HL-60 (cell line): ENCODE results near the gene CCL13.

ENCODE experiments used
- DNase-seq, 2 experiments: peaks; one replicate each; pipeline ENCODE4 v3.0.0-alpha.2; 2010 to 2020; ENCODE audit warnings: low read depth in 1 of 2, low spot score in 1 of 2
- H3K27ac ChIP-seq: fragments of 250-450 bp; sonication (Bioruptor Pico); replicated peaks from 2 replicates; pipeline ENCODE4 v1.5.1; 2020; ENCODE audit warnings: mild to moderate bottlenecking, moderate library complexity
- H3K27me3 ChIP-seq: fragments of 250-450 bp; sonication (Bioruptor Pico); 2 replicates; pipeline ENCODE4 v1.5.1; 2021; ENCODE audit warnings: mild to moderate bottlenecking, moderate library complexity; ENCODE audit not compliant: insufficient read depth, poor library complexity, severe bottlenecking
- H3K4me3 ChIP-seq: replicated peaks from 2 replicates; pipeline ENCODE4 v1.5.1; 2011; ENCODE audit warnings: mild to moderate bottlenecking, control low read depth, low read length; ENCODE audit not compliant: insufficient read depth
- CTCF ChIP-seq: IDR thresholded peaks from one replicate; pipeline ENCODE4 v1.5.1; 2011; ENCODE audit warnings: low read length, control low read depth, inconsistent platforms; ENCODE audit not compliant: insufficient read depth
- GABPA ChIP-seq: IDR thresholded peaks from 2 replicates; pipeline ENCODE4 v1.6.1; 2012; ENCODE audit warnings: low read depth
- POLR2AphosphoS5 ChIP-seq: IDR thresholded peaks from 2 replicates; pipeline ENCODE4 v1.6.1; 2012; ENCODE audit warnings: low read depth
- REST ChIP-seq: IDR thresholded peaks from 2 replicates; pipeline ENCODE4 v1.6.1; 2012; ENCODE audit warnings: low read depth; ENCODE audit not compliant: insufficient replicate concordance
- SPI1 ChIP-seq: IDR thresholded peaks from 2 replicates; pipeline ENCODE4 v1.6.1; 2012; ENCODE audit warnings: low read depth, mild to moderate bottlenecking, borderline replicate concordance

The CCL13 gene

GRCh38 chr17:34337701-34338100 is 18.6 kb upstream of the CCL13 start:
- H3K4me3 ChIP-seq, result no peak overlapping the region
- no peak for TF ChIP-seq REST
- no peak for TF ChIP-seq SPI1
- no peak for TF ChIP-seq POLR2AphosphoS5
- TF ChIP-seq GABPA, result no peak
- TF ChIP-seq CTCF, result no peak
- DNase-seq, result no peak
- H3K27me3 ChIP-seq, result no peaks in the 10 kb centered on the region
- H3K27ac ChIP-seq, result no peak overlapping the region

DNA sequence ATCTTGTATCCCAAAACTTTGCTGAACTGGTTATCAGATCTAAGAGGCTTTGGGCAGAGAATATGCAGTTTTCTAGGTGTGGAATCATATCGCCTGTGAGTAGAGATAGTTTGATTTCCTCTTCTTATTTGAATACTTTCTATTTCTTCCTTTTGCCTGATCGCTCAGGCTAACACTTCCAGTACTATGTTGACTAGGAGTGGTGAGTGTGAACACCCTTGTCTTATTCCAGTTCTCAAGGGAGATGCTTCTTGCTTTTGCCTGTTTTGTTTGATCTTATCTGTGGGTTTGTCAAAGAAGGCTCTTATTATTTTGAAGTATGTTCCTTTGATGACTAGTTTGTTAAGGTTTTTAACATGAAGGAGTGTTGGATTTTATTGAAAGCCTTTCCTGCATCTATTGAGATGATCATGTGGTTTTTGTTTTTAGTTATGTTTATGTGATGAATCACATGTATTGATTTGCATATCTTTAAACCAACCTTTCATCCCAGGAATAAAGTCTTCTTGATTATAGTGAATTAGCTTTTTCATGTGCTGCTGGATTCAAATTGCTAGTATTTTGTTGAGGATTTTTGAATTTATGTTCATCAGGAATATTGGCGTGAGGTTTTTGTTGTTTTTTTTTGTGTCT is 17.0 kb upstream of the CCL13 start:
- H3K27ac ChIP-seq, result no peak overlapping the region
- H3K27me3 ChIP-seq, result no peaks in the 10 kb centered on the region
- TF ChIP-seq REST, result no peak
- TF ChIP-seq POLR2AphosphoS5, result no peak
- no peak for TF ChIP-seq CTCF
- no peak for TF ChIP-seq SPI1
- no peak for TF ChIP-seq GABPA
- no peak for DNase-seq
- H3K4me3 ChIP-seq, result no peak overlapping the region

DNA sequence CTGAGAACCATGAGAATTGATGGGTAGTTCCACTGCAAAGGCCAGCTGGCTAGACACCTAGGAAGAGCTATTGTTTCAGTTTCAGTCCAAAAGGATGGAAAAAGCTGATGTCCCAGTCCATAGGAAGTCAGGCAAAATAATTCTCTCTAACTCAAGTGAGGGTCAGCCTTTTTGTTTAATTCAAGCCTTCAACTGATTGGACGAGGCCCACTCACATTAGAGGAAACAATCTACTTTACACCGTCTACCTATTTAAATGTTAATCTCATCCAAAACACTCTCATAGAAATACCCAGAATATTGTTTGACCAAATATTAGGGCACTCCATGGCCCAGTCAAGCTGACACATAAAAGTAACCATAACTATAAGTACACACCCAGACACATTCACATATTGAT is 14.4 kb upstream of the CCL13 start:
- H3K4me3 ChIP-seq, result no peak overlapping the region
- H3K27ac ChIP-seq, result no peak overlapping the region
- DNase-seq, result no peak
- no peaks in the 10 kb centered on the region for H3K27me3 ChIP-seq
- no peak for TF ChIP-seq GABPA
- no peak for TF ChIP-seq REST
- TF ChIP-seq POLR2AphosphoS5, result no peak
- TF ChIP-seq CTCF, result no peak
- TF ChIP-seq SPI1, result no peak
